Liver (tissue), 9 donors: Measurements from ENCODE around the gene SRCAP. TPM values are rescaled to one million over a fixed set of nuclear protein-coding genes. Genes with fewer than 3 reads are reported as not detected.

Experiments
- DNase-seq: peaks from one replicate; pipeline ENCODE4 v3.0.0-alpha.2; 2017; ENCODE audit warnings: low spot score
- H3K27ac ChIP-seq, 2 donors: one replicate each; pipeline ENCODE4 v1.7.0; 2013; ENCODE audit warnings: inconsistent platforms in 2 of 2, low read length in 2 of 2, control low read depth in 1 of 2, low read depth in 1 of 2, mild to moderate bottlenecking in 1 of 2
- H3K27me3 ChIP-seq, 4 donors: one replicate each; pipeline versions ENCODE4 v1.6.1 to v1.7.0; 2013; ENCODE audit warnings: low read length in 3 of 4, inconsistent platforms in 1 of 4, mild to moderate bottlenecking in 1 of 4, moderate library complexity in 1 of 4; ENCODE audit not compliant: control insufficient read depth in 4 of 4, insufficient read depth in 4 of 4
- H3K36me3 ChIP-seq, 4 donors: one replicate each; pipeline versions ENCODE4 v1.6.1 to v1.7.0; 2013; ENCODE audit warnings: low read length in 3 of 4, mild to moderate bottlenecking in 3 of 4, low read depth in 1 of 4, moderate library complexity in 1 of 4; ENCODE audit not compliant: control insufficient read depth in 4 of 4, insufficient read depth in 3 of 4
- H3K4me1 ChIP-seq, 4 donors: one replicate each; pipeline versions ENCODE4 v1.6.1 to v1.7.0; 2013; ENCODE audit warnings: low read length in 3 of 4, mild to moderate bottlenecking in 3 of 4, moderate library complexity in 1 of 4; ENCODE audit not compliant: control insufficient read depth in 4 of 4, insufficient read depth in 4 of 4
- H3K4me3 ChIP-seq, 3 donors: one replicate each; pipeline versions ENCODE4 v1.6.1 to v1.7.0; 2013; ENCODE audit warnings: low read length in 3 of 3, control low read depth in 1 of 3, low read depth in 1 of 3, mild to moderate bottlenecking in 1 of 3
- H3K9ac ChIP-seq, 2 donors: one replicate each; pipeline ENCODE4 v1.7.0; 2013; ENCODE audit warnings: low read length in 2 of 2, mild to moderate bottlenecking in 2 of 2, moderate library complexity in 2 of 2, control low read depth in 1 of 2, low read depth in 1 of 2
- H3K9me3 ChIP-seq, 4 donors: one replicate each; pipeline versions ENCODE4 v1.6.1 to v1.7.0; 2013; ENCODE audit warnings: low read length in 3 of 4; ENCODE audit not compliant: control insufficient read depth in 4 of 4
- FOXA1 ChIP-seq: IDR thresholded peaks from 2 replicates; pipeline ENCODE4 v1.6.1; 2016; ENCODE audit warnings: antibody characterized with exemption
- HNF4A ChIP-seq, 2 donors: conservative IDR thresholded peaks; 2 replicates each; pipeline ENCODE4 v1.6.1; 2016; ENCODE audit warnings: antibody characterized with exemption in 2 of 2, mild to moderate bottlenecking in 2 of 2
- HNF4G ChIP-seq: IDR thresholded peaks from 2 replicates; pipeline ENCODE4 v1.6.1; 2016; ENCODE audit warnings: antibody characterized with exemption
- NR2F2 ChIP-seq: IDR thresholded peaks from 2 replicates; pipeline ENCODE4 v1.6.1; 2016; ENCODE audit warnings: antibody characterized with exemption
- RAD21 ChIP-seq, 2 donors: IDR thresholded peaks; 2 replicates each; pipeline ENCODE4 v1.6.1; 2016; ENCODE audit warnings: antibody characterized with exemption in 2 of 2, mild to moderate bottlenecking in 2 of 2
- RXRA ChIP-seq, 2 donors: IDR thresholded peaks; 2 replicates each; pipeline ENCODE4 v1.6.1; 2017 to 2018; ENCODE audit warnings: antibody characterized with exemption in 2 of 2, mild to moderate bottlenecking in 1 of 2
- SP1 ChIP-seq: IDR thresholded peaks from 2 replicates; pipeline ENCODE4 v1.6.1; 2018; ENCODE audit warnings: antibody characterized with exemption, mild to moderate bottlenecking
- TAF1 ChIP-seq: conservative IDR thresholded peaks from 2 replicates; pipeline ENCODE4 v1.6.1; 2016; ENCODE audit warnings: antibody characterized with exemption, mild to moderate bottlenecking
- YY1 ChIP-seq: IDR thresholded peaks from 2 replicates; pipeline ENCODE4 v1.6.1; 2016; ENCODE audit warnings: antibody characterized with exemption, mild to moderate bottlenecking
- WGBS: extraction: QIAGEN DNeasy Blood & Tissue Kit; methylation state at CpG from one replicate; pipeline ENCODE4 v1.1.7; 2013; 5-methylcytosine and 5-hydroxymethylcytosine counted together
- polyA plus RNA-seq, 2 donors: library from polyadenylated mRNA; stranded (reverse) in 1 of 2; unstranded in 1 of 2; fragments of 200-250 nt in 1 of 2; fragments of >200 nt in 1 of 2; fragmentation: Nextera tagmentation in 1 of 2; extraction: Ambion mirVana in 1 of 2; gene quantifications; one replicate each; pipeline versions ENCODE4 v1.2.1 to v1.2.3, GENCODE V29; 2013 to 2015
- total RNA-seq, 2 donors: library from RNA; depleted of rRNA; stranded (reverse); fragments of >200 nt; gene quantifications; one replicate each; pipeline ENCODE4 v1.2.3, GENCODE V29; 2014
- TF ChIP-seq, protein P1 (sequence below): IDR thresholded peaks from 2 replicates; pipeline ENCODE4 v1.6.1; 2016; ENCODE audit warnings: antibody characterized with exemption, mild to moderate bottlenecking
- TF ChIP-seq, protein P2 (sequence below): IDR thresholded peaks from 2 replicates; pipeline ENCODE4 v1.6.1; 2016; ENCODE audit warnings: antibody characterized with exemption
- TF ChIP-seq, protein P3 (sequence below): fragments of 150-350 bp; IDR thresholded peaks from 2 replicates; pipeline ENCODE4 v1.5.1; 2017; ENCODE audit warnings: improper control_type of control experiment, low read depth, low read length; ENCODE audit not compliant: missing input control
- TF ChIP-seq, protein P4 (sequence below): IDR thresholded peaks from 2 replicates; pipeline ENCODE4 v1.6.1; 2016; ENCODE audit warnings: antibody characterized with exemption
- TF ChIP-seq, protein P5 (sequence below): IDR thresholded peaks from 2 replicates; pipeline ENCODE4 v1.6.1; 2016; ENCODE audit warnings: antibody characterized with exemption
- donor health status: healthy.
- donor health status: healthy.
- donor health status: healthy.
- donor health status: healthy.
- donor health status: healthy.

Gene SRCAP
- total and polyA plus RNA-seq, 4 donors = 7.6 to 27.7 (median 17.7) TPM

DNA sequence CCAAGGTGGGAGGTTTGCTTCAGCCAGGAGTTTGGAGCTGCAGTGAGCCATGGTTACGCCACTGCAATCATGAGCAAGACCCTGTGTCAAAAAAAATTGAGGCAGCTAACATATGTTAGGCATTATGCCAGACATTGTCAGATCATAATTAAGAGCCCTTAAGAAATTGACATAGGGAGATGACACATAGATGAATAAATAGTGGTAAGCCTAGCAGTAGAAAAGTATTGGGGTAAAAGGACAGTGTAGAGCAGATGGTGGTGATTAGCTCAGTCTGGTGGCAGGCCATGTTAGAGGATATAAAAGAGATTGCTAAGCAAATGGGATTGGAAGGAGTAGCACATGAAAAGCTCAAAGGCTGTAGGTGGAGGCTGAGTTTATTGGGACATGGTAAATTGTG, 22.6 kb downstream of the SRCAP start:
- H3K9ac ChIP-seq = no peak overlapping the region

DNA sequence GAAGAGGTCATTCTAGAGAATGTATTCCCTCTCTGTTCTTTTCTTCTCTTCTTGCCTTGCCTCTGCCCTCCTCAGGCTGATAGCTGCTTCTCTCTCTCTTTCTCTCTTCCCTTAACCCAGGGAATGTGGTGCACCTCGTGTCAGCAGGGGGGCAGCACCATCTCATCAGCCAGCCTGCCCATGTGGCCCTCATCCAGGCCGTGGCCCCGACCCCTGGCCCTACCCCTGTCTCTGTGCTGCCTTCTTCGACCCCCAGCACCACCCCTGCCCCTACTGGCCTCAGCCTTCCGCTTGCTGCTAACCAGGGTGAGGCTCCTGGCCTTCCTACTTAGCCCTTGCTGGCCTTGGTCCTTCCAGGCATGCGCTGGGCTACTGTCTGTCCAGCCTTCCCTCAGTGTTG, 23.5 kb downstream of the SRCAP start:
- Histone ChIP-seq H3K27ac (no peak overlapping the region), H3K27me3 (no peaks in the 10 kb centered on the region), H3K36me3 (peaks cover 49 to 68% (median 53%) of the 10 kb centered on the region in 4 donors), H3K4me1 (peaks cover 0 to 19% (median 5%) of the 10 kb centered on the region in 4 donors), H3K4me3 (no peak overlapping the region), H3K9ac (no peak overlapping the region), H3K9me3 (no peaks in the 10 kb centered on the region)
- TF ChIP-seq, protein P1, sequence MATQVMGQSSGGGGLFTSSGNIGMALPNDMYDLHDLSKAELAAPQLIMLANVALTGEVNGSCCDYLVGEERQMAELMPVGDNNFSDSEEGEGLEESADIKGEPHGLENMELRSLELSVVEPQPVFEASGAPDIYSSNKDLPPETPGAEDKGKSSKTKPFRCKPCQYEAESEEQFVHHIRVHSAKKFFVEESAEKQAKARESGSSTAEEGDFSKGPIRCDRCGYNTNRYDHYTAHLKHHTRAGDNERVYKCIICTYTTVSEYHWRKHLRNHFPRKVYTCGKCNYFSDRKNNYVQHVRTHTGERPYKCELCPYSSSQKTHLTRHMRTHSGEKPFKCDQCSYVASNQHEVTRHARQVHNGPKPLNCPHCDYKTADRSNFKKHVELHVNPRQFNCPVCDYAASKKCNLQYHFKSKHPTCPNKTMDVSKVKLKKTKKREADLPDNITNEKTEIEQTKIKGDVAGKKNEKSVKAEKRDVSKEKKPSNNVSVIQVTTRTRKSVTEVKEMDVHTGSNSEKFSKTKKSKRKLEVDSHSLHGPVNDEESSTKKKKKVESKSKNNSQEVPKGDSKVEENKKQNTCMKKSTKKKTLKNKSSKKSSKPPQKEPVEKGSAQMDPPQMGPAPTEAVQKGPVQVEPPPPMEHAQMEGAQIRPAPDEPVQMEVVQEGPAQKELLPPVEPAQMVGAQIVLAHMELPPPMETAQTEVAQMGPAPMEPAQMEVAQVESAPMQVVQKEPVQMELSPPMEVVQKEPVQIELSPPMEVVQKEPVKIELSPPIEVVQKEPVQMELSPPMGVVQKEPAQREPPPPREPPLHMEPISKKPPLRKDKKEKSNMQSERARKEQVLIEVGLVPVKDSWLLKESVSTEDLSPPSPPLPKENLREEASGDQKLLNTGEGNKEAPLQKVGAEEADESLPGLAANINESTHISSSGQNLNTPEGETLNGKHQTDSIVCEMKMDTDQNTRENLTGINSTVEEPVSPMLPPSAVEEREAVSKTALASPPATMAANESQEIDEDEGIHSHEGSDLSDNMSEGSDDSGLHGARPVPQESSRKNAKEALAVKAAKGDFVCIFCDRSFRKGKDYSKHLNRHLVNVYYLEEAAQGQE = no peak
- TF ChIP-seq RAD21 (IDR thresholded peaks at IDR 0.05) = peak in 1 of 2 donors; percentile 37
- 71% methylated on average over 6 of the region's 6 CpGs for WGBS
- no peak for DNase-seq

More for the DNA sequence above, 22.6 kb downstream of the SRCAP start:
- Histone ChIP-seq H3K36me3 (peaks cover 51 to 76% (median 59%) of the 10 kb centered on the region in 4 donors), H3K9me3 (no peaks in the 10 kb centered on the region), H3K4me1 (peaks cover 0 to 19% (median 5%) of the 10 kb centered on the region in 4 donors), H3K27me3 (no peaks in the 10 kb centered on the region), H3K4me3 (no peak overlapping the region), H3K27ac (no peak overlapping the region)
- TF ChIP-seq YY1 (no peak), FOXA1 (no peak), RXRA (IDR thresholded peaks at IDR 0.05) (no peak), HNF4G (no peak), TAF1 (no peak), HNF4A (conservative IDR thresholded peaks at IDR 0.05) (no peak), NR2F2 (no peak), RAD21 (IDR thresholded peaks at IDR 0.05) (no peak)
- TF ChIP-seq, protein P2, sequence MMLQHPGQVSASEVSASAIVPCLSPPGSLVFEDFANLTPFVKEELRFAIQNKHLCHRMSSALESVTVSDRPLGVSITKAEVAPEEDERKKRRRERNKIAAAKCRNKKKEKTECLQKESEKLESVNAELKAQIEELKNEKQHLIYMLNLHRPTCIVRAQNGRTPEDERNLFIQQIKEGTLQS = no peak
- TF ChIP-seq, protein P3, sequence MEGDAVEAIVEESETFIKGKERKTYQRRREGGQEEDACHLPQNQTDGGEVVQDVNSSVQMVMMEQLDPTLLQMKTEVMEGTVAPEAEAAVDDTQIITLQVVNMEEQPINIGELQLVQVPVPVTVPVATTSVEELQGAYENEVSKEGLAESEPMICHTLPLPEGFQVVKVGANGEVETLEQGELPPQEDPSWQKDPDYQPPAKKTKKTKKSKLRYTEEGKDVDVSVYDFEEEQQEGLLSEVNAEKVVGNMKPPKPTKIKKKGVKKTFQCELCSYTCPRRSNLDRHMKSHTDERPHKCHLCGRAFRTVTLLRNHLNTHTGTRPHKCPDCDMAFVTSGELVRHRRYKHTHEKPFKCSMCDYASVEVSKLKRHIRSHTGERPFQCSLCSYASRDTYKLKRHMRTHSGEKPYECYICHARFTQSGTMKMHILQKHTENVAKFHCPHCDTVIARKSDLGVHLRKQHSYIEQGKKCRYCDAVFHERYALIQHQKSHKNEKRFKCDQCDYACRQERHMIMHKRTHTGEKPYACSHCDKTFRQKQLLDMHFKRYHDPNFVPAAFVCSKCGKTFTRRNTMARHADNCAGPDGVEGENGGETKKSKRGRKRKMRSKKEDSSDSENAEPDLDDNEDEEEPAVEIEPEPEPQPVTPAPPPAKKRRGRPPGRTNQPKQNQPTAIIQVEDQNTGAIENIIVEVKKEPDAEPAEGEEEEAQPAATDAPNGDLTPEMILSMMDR = no peak
- no peak for DNase-seq
- WGBS = 100% methylated on average over 1 of the region's 1 CpG

DNA sequence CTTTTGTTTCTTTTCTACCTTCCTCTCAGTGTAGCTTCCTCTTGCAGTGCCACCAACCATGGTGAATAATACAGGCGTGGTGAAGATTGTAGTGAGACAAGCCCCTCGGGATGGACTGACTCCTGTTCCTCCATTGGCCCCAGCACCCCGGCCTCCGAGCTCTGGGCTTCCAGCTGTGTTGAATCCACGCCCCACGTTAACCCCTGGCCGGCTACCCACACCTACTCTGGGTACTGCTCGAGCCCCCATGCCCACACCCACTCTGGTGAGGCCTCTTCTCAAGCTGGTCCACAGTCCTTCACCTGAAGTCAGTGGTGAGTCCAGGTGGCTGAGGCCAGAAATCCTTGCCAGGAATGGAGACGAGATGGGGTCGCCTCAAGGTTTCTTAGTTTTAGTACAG, 23.9 kb downstream of the SRCAP start:
- Histone ChIP-seq H3K9ac (no peak overlapping the region), H3K4me1 (peaks cover 0 to 21% (median 5%) of the 10 kb centered on the region in 4 donors), H3K27me3 (no peaks in the 10 kb centered on the region), H3K9me3 (no peaks in the 10 kb centered on the region), H3K4me3 (no peak overlapping the region), H3K36me3 (peaks cover 48 to 65% (median 53%) of the 10 kb centered on the region in 4 donors), H3K27ac (no peak overlapping the region)
- TF ChIP-seq NR2F2 (no peak), TAF1 (no peak), SP1 (no peak), HNF4A (conservative IDR thresholded peaks at IDR 0.05) (no peak)
- TF ChIP-seq, protein P3 = no peak
- TF ChIP-seq, protein P4, sequence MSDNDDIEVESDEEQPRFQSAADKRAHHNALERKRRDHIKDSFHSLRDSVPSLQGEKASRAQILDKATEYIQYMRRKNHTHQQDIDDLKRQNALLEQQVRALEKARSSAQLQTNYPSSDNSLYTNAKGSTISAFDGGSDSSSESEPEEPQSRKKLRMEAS = no peak
- TF ChIP-seq, protein P5, sequence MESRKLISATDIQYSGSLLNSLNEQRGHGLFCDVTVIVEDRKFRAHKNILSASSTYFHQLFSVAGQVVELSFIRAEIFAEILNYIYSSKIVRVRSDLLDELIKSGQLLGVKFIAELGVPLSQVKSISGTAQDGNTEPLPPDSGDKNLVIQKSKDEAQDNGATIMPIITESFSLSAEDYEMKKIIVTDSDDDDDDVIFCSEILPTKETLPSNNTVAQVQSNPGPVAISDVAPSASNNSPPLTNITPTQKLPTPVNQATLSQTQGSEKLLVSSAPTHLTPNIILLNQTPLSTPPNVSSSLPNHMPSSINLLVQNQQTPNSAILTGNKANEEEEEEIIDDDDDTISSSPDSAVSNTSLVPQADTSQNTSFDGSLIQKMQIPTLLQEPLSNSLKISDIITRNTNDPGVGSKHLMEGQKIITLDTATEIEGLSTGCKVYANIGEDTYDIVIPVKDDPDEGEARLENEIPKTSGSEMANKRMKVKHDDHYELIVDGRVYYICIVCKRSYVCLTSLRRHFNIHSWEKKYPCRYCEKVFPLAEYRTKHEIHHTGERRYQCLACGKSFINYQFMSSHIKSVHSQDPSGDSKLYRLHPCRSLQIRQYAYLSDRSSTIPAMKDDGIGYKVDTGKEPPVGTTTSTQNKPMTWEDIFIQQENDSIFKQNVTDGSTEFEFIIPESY = no peak
- no peak for DNase-seq
- whole genome bisulfite sequencing = 95% methylated on average over 10 of the region's 10 CpGs
